H1 (cell line): ENCODE measurements around the gene COL17A1. TPM values are rescaled to one million over a fixed set of nuclear protein-coding genes. Genes with fewer than 3 reads are reported as not detected.

Experiments used
- ATF3 ChIP-seq: IDR thresholded peaks from 2 replicates; pipeline ENCODE4 v1.6.1; 2011; ENCODE audit warnings: low read depth, mild to moderate bottlenecking, low read length; ENCODE audit not compliant: insufficient read depth
- BRCA1 ChIP-seq: IDR thresholded peaks from 2 replicates; pipeline ENCODE4 v1.6.1; 2012; ENCODE audit warnings: low read depth, low read length, improper control_type of control experiment
- CBX8 ChIP-seq: fragments of 300-800, 300-1000 bp; sonication (generic); IDR thresholded peaks from 2 replicates; pipeline ENCODE4 v1.7.1; 2016; ENCODE audit warnings: low read depth, low read length, borderline replicate concordance
- CEBPB ChIP-seq: IDR thresholded peaks from 2 replicates; pipeline ENCODE4 v1.6.1; 2012; ENCODE audit warnings: low read depth, low read length
- CHD1 ChIP-seq: IDR thresholded peaks from 2 replicates; pipeline ENCODE4 v1.6.1; 2012; ENCODE audit warnings: low read depth, low read length, improper control_type of control experiment
- CREB1 ChIP-seq: IDR thresholded peaks from 2 replicates; pipeline ENCODE4 v1.6.1; 2012; ENCODE audit warnings: inconsistent platforms
- E2F6 ChIP-seq: IDR thresholded peaks from 2 replicates; pipeline ENCODE4 v1.6.1; 2012; ENCODE audit warnings: inconsistent platforms
- EGR1 ChIP-seq: IDR thresholded peaks from 2 replicates; pipeline ENCODE4 v1.6.1; 2011; ENCODE audit warnings: low read depth, low read length, borderline replicate concordance
- EP300 ChIP-seq, 2 experiments: IDR thresholded peaks; 1 replicate in 1 of 2; 2 replicates in 1 of 2; pipeline ENCODE4 v1.6.1; 2011 to 2012; ENCODE audit warnings: low read depth in 2 of 2, low read length in 2 of 2, mild to moderate bottlenecking in 2 of 2, borderline replicate concordance in 1 of 2, inconsistent platforms in 1 of 2, moderate library complexity in 1 of 2
- FOSL1 ChIP-seq: IDR thresholded peaks from 2 replicates; pipeline ENCODE4 v1.6.1; 2011; ENCODE audit warnings: mild to moderate bottlenecking, low read depth, low read length, moderate library complexity; ENCODE audit not compliant: insufficient read depth
- KDM5A ChIP-seq: fragments of 200-600 bp; IDR thresholded peaks from 2 replicates; pipeline ENCODE4 v1.7.1; 2012; ENCODE audit warnings: mild to moderate bottlenecking, low read length, inconsistent platforms, mixed read lengths
- MAX ChIP-seq: IDR thresholded peaks from 2 replicates; pipeline ENCODE4 v1.6.1; 2012; ENCODE audit warnings: inconsistent platforms
- POLR2A ChIP-seq, 2 experiments: IDR thresholded peaks; 1 replicate in 1 of 2; 2 replicates in 1 of 2; pipeline ENCODE4 v1.6.1; 2011; ENCODE audit warnings: low read depth in 2 of 2, low read length in 2 of 2, mild to moderate bottlenecking in 2 of 2; ENCODE audit errors: control extremely low read depth in 1 of 2
- POU5F1 ChIP-seq: IDR thresholded peaks from 2 replicates; pipeline ENCODE4 v1.6.1; 2011; ENCODE audit warnings: low read depth, mild to moderate bottlenecking, low read length, moderate library complexity
- RAD21 ChIP-seq, 2 experiments: IDR thresholded peaks in 1 of 2; conservative IDR thresholded peaks in 1 of 2; 2 replicates each; pipeline ENCODE4 v1.6.1; 2011; ENCODE audit warnings: low read depth in 2 of 2, low read length in 2 of 2, improper control_type of control experiment in 1 of 2, inconsistent platforms in 1 of 2, mild to moderate bottlenecking in 1 of 2, moderate library complexity in 1 of 2
- RNF2 ChIP-seq: fragments of 200-900, 300-1000 bp; sonication (generic); IDR thresholded peaks from 2 replicates; pipeline ENCODE4 v1.7.1; 2016; ENCODE audit warnings: borderline replicate concordance, low read depth, mild to moderate bottlenecking, antibody characterized with exemption, low read length; ENCODE audit not compliant: poor library complexity, severe bottlenecking; ENCODE audit errors: missing control alignments
- RXRA ChIP-seq: IDR thresholded peaks from 2 replicates; pipeline ENCODE4 v1.6.1; 2011; ENCODE audit warnings: low read depth, mild to moderate bottlenecking, low read length, moderate library complexity; ENCODE audit not compliant: insufficient read depth
- SIN3A ChIP-seq, 2 experiments: IDR thresholded peaks in 1 of 2; conservative IDR thresholded peaks in 1 of 2; 2 replicates each; pipeline ENCODE4 v1.6.1; 2011 to 2012; ENCODE audit warnings: low read length in 2 of 2, improper control_type of control experiment in 1 of 2, low read depth in 1 of 2, mild to moderate bottlenecking in 1 of 2
- SIX5 ChIP-seq: IDR thresholded peaks from 2 replicates; pipeline ENCODE4 v1.6.1; 2011; ENCODE audit warnings: mild to moderate bottlenecking, low read depth, low read length
- SP2 ChIP-seq: IDR thresholded peaks from 2 replicates; pipeline ENCODE4 v1.6.1; 2012; ENCODE audit warnings: mild to moderate bottlenecking, low read length, inconsistent platforms
- TAF1 ChIP-seq: IDR thresholded peaks from 2 replicates; pipeline ENCODE4 v1.6.1; 2011; ENCODE audit warnings: mild to moderate bottlenecking, low read depth, low read length
- TEAD4 ChIP-seq: IDR thresholded peaks from 2 replicates; pipeline ENCODE4 v1.6.1; 2012; ENCODE audit warnings: low read depth, low read length, inconsistent platforms, mixed read lengths
- YY1 ChIP-seq: IDR thresholded peaks from 2 replicates; pipeline ENCODE4 v1.6.1; 2011; ENCODE audit warnings: low read depth, mild to moderate bottlenecking, low read length
- polyA plus RNA-seq, 7 experiments: library from polyadenylated mRNA; depleted of rRNA in 3 of 7; stranded (reverse) in 5 of 7; unstranded in 2 of 7; fragments of >200 nt in 5 of 7; fragments of 200-250 nt in 2 of 7; gene quantifications; 1 replicate in 5 of 7; 2 replicates in 1 of 7; 4 replicates in 1 of 7; pipeline versions ENCODE4 v1.2.1 to v1.2.3, GENCODE V29; 2011 to 2013; ENCODE audit warnings: missing spikeins in 2 of 7, mixed read lengths in 2 of 7
- total RNA-seq: library from RNA; stranded (reverse); fragmentation: NEBNext Ultra II Directional; extraction: Animal tissue kit (Norgen Biotek cat#: 25700); gene quantifications from 2 replicates; pipeline ENCODE4 v1.2.1, GENCODE V29; 2021

The COL17A1 gene
- total and polyA plus RNA-seq, 2 of the 8 experiments (the other 6 are each of a cell fraction or from before 2014, with no cell fraction given): 0.35 to 0.37 TPM

- no peak for TF ChIP-seq E2F6
- no peak for TF ChIP-seq SP2
- no peak for TF ChIP-seq SIX5
- TF ChIP-seq EP300 (IDR thresholded peaks at IDR 0.05; ENCODE audit: borderline replicate concordance in 1 of 2, low read depth in 2 of 2, low read length in 2 of 2): 0 out of 3 replicates have a peak, but pooled peaks of 1 of the 2 experiments have one; percentile 36
- TF ChIP-seq EGR1: no peak
- TF ChIP-seq RNF2: no peak
- TF ChIP-seq ATF3: no peak
- TF ChIP-seq RXRA: no peak
- TF ChIP-seq CHD1: no peak
- TF ChIP-seq CREB1: no peak
- peak in 1 of 2 experiments; percentile 48; a peak in 2 of 3 replicates for TF ChIP-seq POLR2A (IDR thresholded peaks at IDR 0.05; ENCODE audit: control extremely low read depth in 1 of 2, low read depth in 2 of 2, low read length in 2 of 2)
- peak; percentile 93 for TF ChIP-seq CEBPB
- no peak; the same call in 1 of the 2 replicates for TF ChIP-seq TAF1
- no peak for TF ChIP-seq BRCA1
- TF ChIP-seq MAX: peak; percentile 42
- TF ChIP-seq CBX8: no peak
- no peak for TF ChIP-seq KDM5A
- TF ChIP-seq YY1: peak; percentile 74
- TF ChIP-seq RAD21 (IDR thresholded peaks at IDR 0.05 in 1 of 2, conservative IDR thresholded peaks at IDR 0.05 in 1 of 2; ENCODE audit: low read depth in 2 of 2, low read length in 2 of 2): no peak
- TF ChIP-seq SIN3A (conservative IDR thresholded peaks at IDR 0.05 in 1 of 2, IDR thresholded peaks at IDR 0.05 in 1 of 2; ENCODE audit: low read depth in 1 of 2, low read length in 2 of 2): peak in 1 of 2 experiments; percentile 78; a peak in 1 of 4 replicates
- no peak for TF ChIP-seq POU5F1
- no peak for TF ChIP-seq FOSL1
- no peak for TF ChIP-seq TEAD4
Measured at GRCh38 chr10:104120903-104121484, 35.3 kb upstream of the COL17A1 start (continued).
